ENCODE measurements around the gene PYGL.

DNA sequence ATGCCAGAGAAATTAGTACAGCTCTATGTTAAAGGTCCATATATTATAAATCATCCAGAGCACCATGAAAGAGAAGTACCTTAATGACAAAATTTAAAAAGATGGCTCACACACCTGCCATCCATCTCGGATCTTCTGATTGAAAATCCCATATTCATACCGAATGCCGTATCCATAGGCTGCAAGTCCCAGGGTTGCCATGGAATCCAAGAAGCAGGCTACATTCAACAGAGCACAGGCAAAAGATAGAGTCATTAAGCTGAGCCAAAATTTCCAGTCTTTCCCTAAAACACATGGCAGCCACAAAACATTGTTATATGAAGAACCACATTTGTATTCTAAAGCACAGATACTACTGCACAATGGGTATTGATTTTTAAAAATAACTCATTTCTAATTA is 12.7 kb downstream of the PYGL start:
- TF ChIP-seq, protein P1, sequence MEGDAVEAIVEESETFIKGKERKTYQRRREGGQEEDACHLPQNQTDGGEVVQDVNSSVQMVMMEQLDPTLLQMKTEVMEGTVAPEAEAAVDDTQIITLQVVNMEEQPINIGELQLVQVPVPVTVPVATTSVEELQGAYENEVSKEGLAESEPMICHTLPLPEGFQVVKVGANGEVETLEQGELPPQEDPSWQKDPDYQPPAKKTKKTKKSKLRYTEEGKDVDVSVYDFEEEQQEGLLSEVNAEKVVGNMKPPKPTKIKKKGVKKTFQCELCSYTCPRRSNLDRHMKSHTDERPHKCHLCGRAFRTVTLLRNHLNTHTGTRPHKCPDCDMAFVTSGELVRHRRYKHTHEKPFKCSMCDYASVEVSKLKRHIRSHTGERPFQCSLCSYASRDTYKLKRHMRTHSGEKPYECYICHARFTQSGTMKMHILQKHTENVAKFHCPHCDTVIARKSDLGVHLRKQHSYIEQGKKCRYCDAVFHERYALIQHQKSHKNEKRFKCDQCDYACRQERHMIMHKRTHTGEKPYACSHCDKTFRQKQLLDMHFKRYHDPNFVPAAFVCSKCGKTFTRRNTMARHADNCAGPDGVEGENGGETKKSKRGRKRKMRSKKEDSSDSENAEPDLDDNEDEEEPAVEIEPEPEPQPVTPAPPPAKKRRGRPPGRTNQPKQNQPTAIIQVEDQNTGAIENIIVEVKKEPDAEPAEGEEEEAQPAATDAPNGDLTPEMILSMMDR (optimal IDR thresholded peaks at IDR 0.05 in 1 of 3, IDR thresholded peaks at IDR 0.05 in 1 of 3, conservative IDR thresholded peaks at IDR 0.05 in 1 of 3; ENCODE audit: extremely low read depth in 1 of 3, insufficient read depth in 2 of 3, low read length in 3 of 3) = no peak
- TF ChIP-seq EZH2 (IDR thresholded peaks at IDR 0.05; ENCODE audit: low read length) = no peak
